ENCODE results near the gene EHMT1.

The EHMT1 gene

DNA sequence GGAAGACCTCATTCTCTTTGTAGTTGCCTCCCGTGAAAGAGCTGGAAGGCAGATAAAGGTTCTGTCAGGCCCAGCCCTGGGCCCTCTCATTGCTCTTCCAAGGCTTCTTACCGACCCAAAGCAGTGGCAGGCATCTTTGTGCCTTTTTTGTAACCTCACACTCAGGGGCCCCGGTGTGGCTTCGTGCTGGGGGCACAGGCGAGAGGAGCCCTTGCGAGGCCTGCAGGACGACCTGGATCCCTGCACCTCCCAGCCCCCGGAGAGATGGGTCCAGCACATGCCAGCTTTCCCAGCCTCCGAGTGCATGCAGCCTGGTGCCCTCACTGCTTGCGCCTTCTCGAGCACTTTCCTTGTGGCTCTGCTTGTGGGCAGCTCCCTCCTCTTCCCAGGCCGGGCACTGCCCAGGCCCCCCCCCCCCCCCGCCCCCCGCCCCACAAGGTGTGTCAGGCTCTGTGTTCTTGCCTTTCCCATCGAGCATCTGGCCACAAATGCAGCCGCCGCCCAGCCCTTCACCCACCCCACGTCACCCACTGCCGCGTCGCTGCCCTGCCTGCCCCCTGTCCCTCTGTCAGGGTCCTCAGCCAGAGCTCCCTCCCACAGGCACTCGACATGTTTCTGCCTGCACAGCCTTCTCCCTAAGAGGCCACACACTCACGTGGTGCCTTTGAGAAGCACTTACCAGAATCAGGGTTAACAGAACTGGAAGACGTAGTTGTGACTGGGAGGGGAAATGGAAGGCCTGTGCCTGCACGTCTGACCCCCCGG lies 195.0 kb downstream of the EHMT1 start:
- DNase-seq = no peak

GRCh38 chr9:137814436-137814835 lies 195.6 kb downstream of the EHMT1 start:
- DNase-seq = no peak

DNA sequence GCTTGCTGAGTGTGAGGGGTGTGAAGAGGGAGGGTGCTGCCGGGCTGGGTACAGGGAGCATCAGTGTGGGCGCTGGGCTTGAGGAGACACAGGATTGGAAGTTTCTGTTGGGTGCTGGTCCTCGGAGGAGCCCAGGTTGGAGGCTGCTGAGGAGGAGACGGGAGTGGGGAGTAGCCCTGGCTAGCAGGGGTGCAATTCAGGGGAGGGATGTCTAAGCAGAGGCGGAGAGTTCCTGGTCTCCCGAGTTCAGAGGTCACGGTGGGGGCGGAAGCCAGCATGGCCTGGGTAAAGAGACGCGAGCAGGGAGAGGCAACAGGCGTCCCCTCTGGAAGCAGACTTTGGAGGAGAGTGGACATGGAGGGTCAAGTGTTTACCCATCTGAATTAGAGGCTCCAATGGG lies 196.0 kb downstream of the EHMT1 start:
- no peak for DNase-seq

DNA sequence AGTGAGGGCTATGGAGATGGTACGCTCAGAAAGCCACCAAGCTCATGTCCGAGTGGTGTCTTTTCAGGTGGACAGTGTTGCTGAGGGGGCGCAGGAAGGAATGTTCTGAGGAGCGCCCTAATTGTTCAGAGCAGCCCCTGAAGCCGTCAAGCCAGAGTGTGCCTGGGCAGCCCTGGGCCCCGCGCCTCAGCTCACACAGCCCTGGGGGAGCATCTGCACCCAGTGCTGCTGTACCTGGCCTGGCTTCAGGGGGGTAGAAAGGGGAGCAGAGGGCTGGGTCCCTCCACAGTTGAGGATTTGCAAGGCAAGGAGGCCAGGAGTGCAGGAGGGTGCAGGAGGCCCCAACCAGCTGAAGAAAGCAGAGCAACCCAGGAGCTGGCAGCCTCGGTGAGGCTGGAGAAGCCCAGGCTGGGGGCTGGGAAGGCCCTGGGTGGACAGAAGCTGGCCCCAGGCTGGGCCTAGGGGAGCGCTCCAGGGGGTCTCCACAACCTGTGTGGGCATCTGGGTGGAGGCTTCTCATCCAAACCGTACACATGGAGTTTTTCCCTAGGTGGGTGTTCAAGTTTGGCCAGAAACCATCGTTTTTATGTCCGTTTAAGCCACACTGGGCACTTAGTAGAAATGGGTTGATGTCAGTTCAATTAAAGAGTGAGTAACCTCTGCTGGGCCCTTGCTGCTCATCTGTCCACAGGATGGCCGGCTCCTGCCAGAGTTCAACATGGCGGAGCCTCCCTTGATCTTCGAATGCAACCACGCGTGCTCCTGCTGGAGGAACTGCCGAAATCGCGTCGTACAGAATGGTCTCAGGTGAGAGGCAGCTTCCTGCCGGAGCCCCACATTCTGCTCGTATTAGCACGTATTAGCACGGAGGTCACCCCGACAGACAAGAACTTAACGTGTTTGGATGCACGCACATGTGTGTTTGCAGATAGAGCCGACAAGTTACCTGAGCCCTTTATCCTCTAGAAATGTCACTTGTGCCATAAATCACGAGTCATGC lies 196.8 kb downstream of the EHMT1 start:
- no peak for DNase-seq

- no peak for DNase-seq
Observed at GRCh38 chr9:137816531-137817235, 197.9 kb downstream of the EHMT1 start.

DNA sequence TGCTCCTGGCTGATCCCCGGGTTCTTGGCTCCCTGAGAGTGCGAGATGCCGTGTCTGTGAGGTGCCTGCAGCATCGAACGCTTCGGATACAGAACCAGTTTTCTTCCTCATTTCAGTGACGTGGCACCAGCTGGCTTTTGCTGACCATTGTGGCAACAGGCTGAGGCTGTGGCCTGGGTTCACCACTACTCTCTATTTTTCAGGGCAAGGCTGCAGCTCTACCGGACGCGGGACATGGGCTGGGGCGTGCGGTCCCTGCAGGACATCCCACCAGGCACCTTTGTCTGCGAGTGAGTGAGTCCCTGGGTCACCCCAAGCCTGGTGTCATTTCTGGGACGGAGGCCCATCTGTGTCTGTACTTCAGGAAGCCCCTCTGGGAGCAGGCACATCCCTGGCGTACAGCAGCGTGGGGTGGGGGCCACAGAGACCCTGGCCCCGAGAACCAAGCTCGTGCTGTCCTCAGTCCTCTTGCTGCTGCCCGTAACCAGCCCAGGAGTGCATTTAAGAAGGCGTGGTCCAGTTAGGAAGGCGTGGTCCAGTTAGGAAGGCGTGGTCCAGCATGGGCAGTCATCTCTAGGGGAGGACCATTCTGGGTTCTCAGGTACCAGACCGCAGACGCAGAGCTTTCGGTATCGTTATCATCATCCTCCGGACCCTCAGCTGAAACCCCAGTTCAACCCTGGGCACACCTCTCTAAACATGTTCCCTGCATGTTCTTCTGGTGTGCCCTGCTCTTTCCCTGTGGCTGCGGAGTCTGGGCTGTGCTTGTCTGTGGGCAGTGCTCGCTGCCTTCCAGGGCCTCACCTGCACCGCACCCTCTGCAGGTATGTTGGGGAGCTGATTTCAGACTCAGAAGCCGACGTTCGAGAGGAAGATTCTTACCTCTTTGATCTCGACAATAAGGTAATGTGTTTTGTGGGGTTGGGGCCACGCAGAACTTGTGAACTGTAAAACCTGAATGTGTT lies 198.7 kb downstream of the EHMT1 start:
- no peak for DNase-seq

DNA sequence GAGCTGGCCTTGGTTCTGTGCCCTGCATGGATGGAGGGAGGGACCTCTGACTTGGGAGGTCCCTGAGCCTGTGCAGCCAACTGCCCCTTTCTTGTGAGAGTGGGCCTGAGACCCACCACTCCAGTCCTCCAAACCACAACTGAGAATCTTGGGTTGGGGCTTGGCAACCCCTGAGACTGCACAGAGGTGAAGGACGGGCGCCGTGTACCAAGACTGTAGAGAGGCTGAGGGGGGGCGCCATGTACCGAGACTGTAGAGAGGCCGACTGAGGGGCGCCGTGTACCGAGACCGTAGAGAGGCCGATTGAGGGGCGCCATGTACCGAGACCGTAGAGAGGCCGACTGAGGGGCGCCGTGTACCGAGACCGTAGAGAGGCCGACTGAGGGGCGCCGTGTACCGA lies 199.5 kb downstream of the EHMT1 start:
- no peak for DNase-seq

DNA sequence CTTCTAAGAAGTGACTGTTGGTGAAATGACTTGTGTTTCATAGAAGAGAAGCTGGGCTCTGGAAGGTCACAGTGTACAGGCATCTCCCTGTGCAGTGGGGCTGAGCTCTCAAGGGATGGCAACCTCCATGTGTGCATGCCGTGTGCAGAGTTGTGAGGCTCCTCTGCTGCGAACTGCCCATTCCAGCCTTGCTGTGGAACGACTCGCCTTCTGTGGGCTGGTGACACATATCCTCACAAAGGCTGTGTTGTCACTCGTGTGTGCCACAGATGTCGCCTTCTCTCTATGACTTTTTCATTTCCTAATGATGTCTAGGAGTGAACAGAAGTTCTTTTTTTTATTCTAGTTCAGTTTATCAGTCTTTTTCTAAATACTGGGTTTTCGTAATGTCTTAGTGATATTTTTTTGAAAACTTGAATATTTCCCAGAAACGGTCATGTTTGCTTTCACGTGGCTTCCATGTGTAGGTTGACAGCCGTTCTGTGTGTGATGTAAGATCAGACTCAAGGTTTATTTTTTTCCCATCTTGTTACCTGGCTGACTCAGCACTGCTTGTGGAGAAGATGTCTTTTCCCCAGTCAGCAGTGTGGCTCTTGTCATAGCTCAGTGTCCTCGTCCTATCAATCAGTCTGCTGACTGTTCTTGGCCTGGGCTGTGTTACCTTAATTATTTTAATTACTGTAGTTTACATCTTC lies 201.5 kb downstream of the EHMT1 start:
- no peak for DNase-seq

GRCh38 chr9:137823986-137824771 lies 205.4 kb downstream of the EHMT1 start:
- DNase-seq = no peak

DNA sequence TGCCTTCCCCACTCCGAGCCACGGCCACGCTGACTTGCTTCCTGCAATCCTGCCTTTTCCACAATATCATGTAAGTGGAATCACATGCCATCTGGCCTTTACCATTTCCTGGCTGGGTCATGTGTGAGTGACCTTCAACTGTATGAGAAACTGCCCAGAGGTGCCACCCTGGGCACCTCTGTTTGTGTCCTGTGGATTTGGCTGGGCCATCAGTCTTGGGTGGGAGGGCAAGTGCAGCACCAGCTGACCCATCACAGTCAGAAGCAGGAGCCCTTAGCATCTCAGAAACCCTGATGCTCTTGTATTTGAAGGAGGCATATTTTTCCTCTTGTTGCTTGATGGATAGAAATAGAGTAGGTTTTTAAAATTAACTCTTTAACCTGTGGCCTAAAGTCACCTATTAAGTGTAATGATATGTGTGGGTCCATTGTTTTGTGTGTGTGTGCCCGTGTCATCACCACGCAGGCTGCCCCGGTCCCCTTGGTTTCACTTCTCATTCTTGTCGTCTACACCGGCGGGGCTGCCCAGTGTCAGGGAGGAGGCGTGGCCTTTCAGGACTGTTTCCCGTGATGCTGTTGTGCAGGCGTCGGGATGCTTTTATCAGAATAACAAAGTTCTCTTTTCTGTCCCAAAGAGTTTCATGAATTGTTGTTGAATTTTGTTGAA lies 206.7 kb downstream of the EHMT1 start:
- no peak for DNase-seq

- DNase-seq = no peak
Observed at GRCh38 chr9:137827908-137828526, 209.2 kb downstream of the EHMT1 start.

GRCh38 chr9:137828527-137829259 lies 209.9 kb downstream of the EHMT1 start:
- no peak for DNase-seq

DNA sequence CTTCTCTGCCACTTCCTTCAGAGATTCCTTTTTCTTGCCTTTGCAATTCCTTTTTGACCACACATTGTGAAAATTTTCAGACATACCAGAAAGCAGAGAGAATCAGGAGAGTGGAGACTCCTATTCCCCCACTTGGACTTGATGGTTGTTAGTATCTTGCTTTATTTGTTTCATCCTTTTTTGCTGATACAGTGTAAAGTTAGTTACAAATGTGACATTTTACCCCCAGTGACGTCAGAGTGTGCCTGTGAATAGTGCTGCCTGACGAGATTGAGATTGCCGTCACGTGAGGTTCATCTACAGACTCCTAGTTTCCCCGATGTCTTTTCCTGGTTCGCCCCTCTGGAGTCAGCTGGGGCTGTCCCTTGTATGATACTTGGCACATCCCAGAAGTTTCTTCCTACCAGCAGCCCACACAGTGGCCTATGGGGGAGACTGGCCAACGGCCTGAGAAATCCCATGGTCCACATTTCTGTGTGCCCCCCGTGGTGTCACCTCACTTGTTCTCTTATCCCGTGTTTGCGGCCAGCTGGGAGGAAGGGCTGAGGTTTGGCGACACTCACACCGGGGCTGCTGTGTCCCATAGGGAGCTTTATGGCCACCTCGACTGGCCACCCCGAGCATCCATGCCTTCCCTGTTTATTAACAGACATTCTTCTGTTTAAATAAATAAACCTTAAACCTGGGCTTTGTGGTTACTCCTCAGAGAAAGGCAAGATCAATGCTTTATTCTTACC lies 210.6 kb downstream of the EHMT1 start:
- DNase-seq = no peak

GRCh38 chr9:137832191-137832700 lies 213.4 kb downstream of the EHMT1 start:
- no peak for DNase-seq

GRCh38 chr9:137832830-137833590 lies 214.2 kb downstream of the EHMT1 start:
- no peak for DNase-seq

DNA sequence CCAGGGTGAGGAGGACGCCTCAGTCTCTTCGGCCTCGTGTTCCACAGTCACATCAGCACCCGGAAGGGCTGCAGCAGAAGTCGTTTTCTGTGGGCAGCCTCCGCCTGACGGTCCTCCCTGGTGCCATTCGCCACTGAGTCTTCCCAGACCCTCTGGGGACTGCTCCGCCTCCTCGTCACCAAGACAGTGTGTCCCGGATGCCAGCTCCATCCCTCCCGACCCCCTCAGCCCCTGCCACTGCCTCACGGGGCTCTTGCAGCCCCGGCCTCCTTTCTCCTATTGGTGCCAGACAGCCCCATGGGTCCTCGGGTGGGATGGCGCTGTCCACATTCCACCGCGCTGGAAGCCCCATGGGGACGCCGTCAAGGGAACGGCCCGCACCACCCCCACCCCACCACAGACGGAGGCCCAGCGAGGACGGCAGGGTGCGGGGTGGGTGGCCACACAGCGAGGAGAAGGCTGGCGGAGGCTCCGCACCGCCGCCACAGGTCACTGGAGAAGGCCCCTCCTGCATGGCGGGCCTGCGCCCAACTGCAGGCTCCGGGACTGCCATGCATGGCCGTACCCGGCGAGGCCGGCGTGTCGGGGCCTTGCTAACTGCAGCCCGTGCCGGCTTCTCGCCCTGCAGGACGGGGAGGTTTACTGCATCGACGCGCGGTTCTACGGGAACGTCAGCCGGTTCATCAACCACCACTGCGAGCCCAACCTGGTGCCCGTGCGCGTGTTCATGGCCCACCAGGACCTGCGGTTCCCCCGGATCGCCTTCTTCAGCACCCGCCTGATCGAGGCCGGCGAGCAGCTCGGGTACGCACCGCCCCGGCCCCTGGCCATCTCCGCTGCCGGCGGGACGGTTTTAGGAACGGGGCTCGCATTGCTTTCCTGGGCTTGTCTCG lies 215.2 kb downstream of the EHMT1 start:
- no peak for DNase-seq
